ENCODE data around the gene YES1. TPM values are rescaled to one million over a fixed set of nuclear protein-coding genes. Genes with fewer than 3 reads are reported as not detected.
"Not testable (repeated sequence)": the region's sequence is repeated elsewhere in the genome, so short reads cannot be mapped to it uniquely, and the experiment has no call there.

Gene YES1
- total and polyA plus RNA-seq, 2 donors (not counting 3 experiments of a cell fraction or from before 2014, with no cell fraction given) = 16.5 to 92.3 TPM

DNA sequence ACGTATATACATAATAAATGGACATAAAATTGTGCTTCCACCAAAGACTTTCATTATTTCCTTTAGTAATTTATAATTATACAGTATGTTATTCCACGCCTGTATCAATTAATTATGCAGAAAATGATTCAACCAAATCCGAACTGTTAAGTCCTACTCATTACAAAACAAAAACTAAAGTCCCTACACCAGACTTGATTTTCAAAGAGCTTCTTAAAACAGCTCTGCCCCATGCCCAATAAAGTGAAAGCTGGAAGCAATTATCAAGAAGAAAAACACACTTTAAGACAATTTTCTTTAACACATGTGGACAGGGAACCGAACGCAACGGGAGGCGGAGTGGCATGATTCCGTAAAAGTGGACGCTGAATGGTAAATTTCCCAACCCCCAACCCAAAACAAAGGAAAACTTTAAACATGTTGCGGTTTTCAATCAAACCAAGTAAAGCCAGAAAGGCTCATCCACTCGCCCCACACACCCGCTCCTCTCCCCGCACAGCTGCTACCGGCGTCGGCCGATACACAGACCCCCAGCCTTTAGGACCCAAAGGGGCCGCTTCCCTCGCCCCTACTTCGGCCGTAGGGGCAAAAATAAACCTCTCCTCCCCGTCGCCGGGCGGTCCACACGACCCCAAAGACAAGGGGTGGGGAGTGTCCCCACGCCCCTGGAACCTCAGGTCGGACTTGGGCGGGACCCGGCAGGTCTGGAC, 705 bp downstream of the YES1 start:
- H4K20me1 ChIP-seq (replicated peaks; ENCODE audit: control insufficient read depth, extremely low read depth, insufficient read depth, low read length) = peaks cover 13% of the 10 kb centered on the region
- TF ChIP-seq JUN (IDR thresholded peaks at IDR 0.05; ENCODE audit: borderline replicate concordance, insufficient read depth, insufficient read length, low read depth) = no peak
- TF ChIP-seq, protein P1, sequence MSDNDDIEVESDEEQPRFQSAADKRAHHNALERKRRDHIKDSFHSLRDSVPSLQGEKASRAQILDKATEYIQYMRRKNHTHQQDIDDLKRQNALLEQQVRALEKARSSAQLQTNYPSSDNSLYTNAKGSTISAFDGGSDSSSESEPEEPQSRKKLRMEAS (IDR thresholded peaks at IDR 0.05; ENCODE audit: insufficient read depth, insufficient read length) = no peak
- H3K9me3 ChIP-seq (replicated peaks; ENCODE audit: control insufficient read depth, insufficient read depth, low read length) = no peaks in the 10 kb centered on the region
- H3K36me3 ChIP-seq (ENCODE audit: control insufficient read depth in 2 of 2, extremely low read depth in 1 of 2, insufficient read depth in 2 of 2, low read length in 2 of 2) = no peaks in the 10 kb centered on the region
- BruUV-seq (replicated peaks) = TSS peak; percentile 28
- CTCF ChIA-PET = interaction anchor here (5.8 to 9.3 kb wide), 2 partner anchors 14 to 20 kb away, joined by 24 to 138 read pairs; no protein-coding TSS in a partner anchor
- no peaks in the 10 kb centered on the region for H3K27me3 ChIP-seq (ENCODE audit: control insufficient read depth in 2 of 2, insufficient read depth in 2 of 2, low read length in 2 of 2)
- H3K4me3 ChIP-seq (replicated peaks in 1 of 3; ENCODE audit: insufficient read depth in 1 of 3, low read depth in 1 of 3, low read length in 3 of 3) = peak overlapping the region; percentile 80 to 100 (median 99)
- peaks cover 57% of the 10 kb centered on the region for H3K79me2 ChIP-seq (ENCODE audit: control insufficient read depth, insufficient read depth, low read length)
- intact Hi-C loops (cut with micrococcal nuclease) = no loop called here
- H2AFZ ChIP-seq (ENCODE audit: low read depth, low read length) = peak overlapping the region; percentile 62
- FAIRE-seq = no peak
- peak overlapping the region; percentile 88 for H3K4me2 ChIP-seq (ENCODE audit: insufficient read depth, low read length)
- DNase-seq (ENCODE audit: low read depth, low spot score) = peak; percentile 41
- H3K9ac ChIP-seq (replicated peaks; ENCODE audit: extremely low read depth, insufficient read depth, low read length) = peak overlapping the region; percentile 89
- H3K9me1 ChIP-seq (replicated peaks; ENCODE audit: control insufficient read depth, extremely low read depth, insufficient read depth, low read length) = no peaks in the 10 kb centered on the region
- peak overlapping the region; percentile 90 for H3K27ac ChIP-seq (ENCODE audit: insufficient read depth, low read depth, low read length)
- peaks cover 52% of the 10 kb centered on the region for H3K4me1 ChIP-seq (ENCODE audit: control insufficient read depth, extremely low read depth, insufficient read depth, low read length)
- dilution Hi-C loops (cut with MboI; ENCODE audit: extremely low pct_ligation_motif_present, low sequenced_read_pairs) = no loop called here
- POLR2A ChIA-PET = interaction anchor here (1.3 to 2.0 kb wide), 2 partner anchors 19 kb away, joined by 3 to 9 read pairs; no protein-coding TSS in a partner anchor

DNA sequence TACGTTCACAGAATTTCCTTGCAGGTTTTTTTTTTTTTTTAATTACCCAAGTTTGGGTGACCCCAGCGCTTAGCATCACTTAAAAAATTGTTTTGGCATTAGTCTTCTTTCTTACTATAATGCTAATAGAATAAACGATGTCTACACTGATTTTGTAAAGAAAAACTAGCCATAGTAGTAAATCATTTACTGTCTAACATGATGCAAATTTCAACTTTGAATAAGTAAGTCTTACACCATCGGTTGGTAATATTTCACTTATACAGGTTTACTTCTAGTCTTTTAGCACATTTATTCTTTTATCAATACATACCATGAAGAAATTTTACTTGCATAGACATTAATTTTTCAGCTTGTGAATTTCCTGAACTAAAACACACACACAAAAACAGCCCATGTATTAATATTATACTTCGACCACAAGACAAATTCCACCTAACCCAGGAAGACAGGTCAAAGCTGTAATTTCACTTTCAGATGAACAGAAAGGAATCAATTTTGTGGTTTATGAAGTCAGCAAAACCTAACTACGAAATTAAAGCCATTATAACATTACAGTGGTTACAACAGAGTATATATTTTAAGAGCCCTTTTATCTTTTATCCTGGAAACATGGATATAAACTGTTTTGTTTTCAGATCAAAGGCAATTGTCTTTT, 1.9 kb downstream of the YES1 start:
- CTCF ChIA-PET = interaction anchor here (2.0 to 9.3 kb wide), 2 partner anchors 21 to 29 kb away, joined by 6 to 138 read pairs; no protein-coding TSS in a partner anchor

DNA sequence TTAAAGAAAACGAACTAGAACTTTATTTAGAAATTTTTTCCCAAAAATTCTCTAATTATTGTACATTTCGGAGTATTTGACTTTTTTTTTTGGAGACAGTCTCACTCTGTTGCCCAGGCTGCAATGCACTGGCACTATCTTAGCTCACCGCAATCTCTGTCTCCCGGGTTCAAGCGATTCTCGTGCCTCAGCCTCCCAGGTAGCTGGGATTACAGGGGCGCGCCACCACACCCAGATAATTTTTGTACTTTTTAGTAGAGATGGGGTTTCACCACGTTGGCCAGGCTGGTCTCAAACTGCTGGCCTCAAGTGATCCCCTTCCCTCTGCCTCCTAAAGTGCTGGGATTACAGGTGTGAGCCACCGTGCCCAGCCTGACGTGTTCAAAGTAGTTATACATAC, 2.8 kb downstream of the YES1 start:
- intact Hi-C loops (cut with micrococcal nuclease); H3K9me1 ChIP-seq (replicated peaks; ENCODE audit: control insufficient read depth, extremely low read depth, insufficient read depth, low read length); FAIRE-seq; H3K4me3 ChIP-seq (replicated peaks in 1 of 3; ENCODE audit: insufficient read depth in 1 of 3, low read depth in 1 of 3, low read length in 3 of 3); dilution Hi-C loops (cut with MboI; ENCODE audit: extremely low pct_ligation_motif_present, low sequenced_read_pairs); H3K27me3 ChIP-seq (ENCODE audit: control insufficient read depth in 2 of 2, insufficient read depth in 2 of 2, low read length in 2 of 2); H3K9me3 ChIP-seq (replicated peaks; ENCODE audit: control insufficient read depth, insufficient read depth, low read length); H2AFZ ChIP-seq (ENCODE audit: low read depth, low read length); DNase-seq (ENCODE audit: low read depth, low spot score); POLR2A ChIA-PET; H3K9ac ChIP-seq (replicated peaks; ENCODE audit: extremely low read depth, insufficient read depth, low read length); H3K27ac ChIP-seq (ENCODE audit: insufficient read depth, low read depth, low read length); BruUV-seq (replicated peaks); H3K36me3 ChIP-seq (ENCODE audit: control insufficient read depth in 2 of 2, extremely low read depth in 1 of 2, insufficient read depth in 2 of 2, low read length in 2 of 2): not testable (repeated sequence)
- Histone ChIP-seq H3K4me2 (ENCODE audit: insufficient read depth, low read length) (peak overlapping the region; percentile 90), H3K79me2 (ENCODE audit: control insufficient read depth, insufficient read depth, low read length) (peaks cover 78% of the 10 kb centered on the region), H4K20me1 (replicated peaks; ENCODE audit: control insufficient read depth, extremely low read depth, insufficient read depth, low read length) (peaks cover 18% of the 10 kb centered on the region), H3K4me1 (ENCODE audit: control insufficient read depth, extremely low read depth, insufficient read depth, low read length) (peaks cover 56% of the 10 kb centered on the region)
- CTCF ChIA-PET = interaction anchor here (2.0 kb wide), 1 partner anchor 30 kb away, joined by 6 read pairs; no protein-coding TSS in a partner anchor

More for the DNA sequence above, 1.9 kb downstream of the YES1 start:
- H3K9me3 ChIP-seq (replicated peaks; ENCODE audit: control insufficient read depth, insufficient read depth, low read length) = no peaks in the 10 kb centered on the region
- dilution Hi-C loops (cut with MboI; ENCODE audit: extremely low pct_ligation_motif_present, low sequenced_read_pairs) (no loop called here), intact Hi-C loops (cut with micrococcal nuclease) (no loop called here)
- no peak for FAIRE-seq
- POLR2A ChIA-PET = interaction anchor here (1.3 kb wide), 1 partner anchor 20 kb away, joined by 3 read pairs; no protein-coding TSS in a partner anchor
- TF ChIP-seq POLR2A (IDR thresholded peaks at IDR 0.05; ENCODE audit: low read depth, low read length) = no peak
- peak overlapping the region in 2 of 3 experiments; percentile 99 to 100 for H3K4me3 ChIP-seq (replicated peaks in 1 of 3; ENCODE audit: insufficient read depth in 1 of 3, low read depth in 1 of 3, low read length in 3 of 3)
- H3K36me3 ChIP-seq (ENCODE audit: control insufficient read depth in 2 of 2, extremely low read depth in 1 of 2, insufficient read depth in 2 of 2, low read length in 2 of 2) = no peaks in the 10 kb centered on the region
- H3K4me2 ChIP-seq (ENCODE audit: insufficient read depth, low read length) = peak overlapping the region; percentile 88
- H3K79me2 ChIP-seq (ENCODE audit: control insufficient read depth, insufficient read depth, low read length) = peaks cover 69% of the 10 kb centered on the region
- DNase-seq (ENCODE audit: low read depth, low spot score) = no peak
- H3K9me1 ChIP-seq (replicated peaks; ENCODE audit: control insufficient read depth, extremely low read depth, insufficient read depth, low read length) = no peaks in the 10 kb centered on the region
- no peaks in the 10 kb centered on the region for H3K27me3 ChIP-seq (ENCODE audit: control insufficient read depth in 2 of 2, insufficient read depth in 2 of 2, low read length in 2 of 2)
- peak overlapping the region; percentile 35 for H3K9ac ChIP-seq (replicated peaks; ENCODE audit: extremely low read depth, insufficient read depth, low read length)
- H4K20me1 ChIP-seq (replicated peaks; ENCODE audit: control insufficient read depth, extremely low read depth, insufficient read depth, low read length) = peaks cover 18% of the 10 kb centered on the region
- H2AFZ ChIP-seq (ENCODE audit: low read depth, low read length) = no peak overlapping the region
- H3K4me1 ChIP-seq (ENCODE audit: control insufficient read depth, extremely low read depth, insufficient read depth, low read length) = peaks cover 62% of the 10 kb centered on the region
- no TSS peak for BruUV-seq (replicated peaks)
- no peak overlapping the region for H3K27ac ChIP-seq (ENCODE audit: insufficient read depth, low read depth, low read length)

Data from endothelial cell of umbilical vein (primary cell).